Adrenal gland (tissue), 5 donors: ENCODE data around the gene ARHGAP44.

Experiments used
- POLR2A ChIP-seq, 2 donors: fragments of 450-650 bp; IDR thresholded peaks; one replicate each; pipeline ENCODE4 v1.6.1; 2017; ENCODE audit warnings: antibody characterized with exemption in 2 of 2, mild to moderate bottlenecking in 2 of 2, moderate library complexity in 1 of 2
- TF ChIP-seq, protein P1 (sequence below), 6 experiments: fragments of 450-650 bp in 4 of 6; fragments of 200-600 bp in 2 of 6; sonication (generic) in 1 of 6; IDR thresholded peaks; 1 replicate in 5 of 6; 2 replicates in 1 of 6; pipeline versions ENCODE4 v1.5.1 to v1.8.0; 2016 to 2021; ENCODE audit warnings: antibody characterized with exemption in 6 of 6, mild to moderate bottlenecking in 2 of 6, moderate library complexity in 1 of 6
- donor health status: DM: no; HTN: no; CAD: no.

- TF ChIP-seq, protein P1, sequence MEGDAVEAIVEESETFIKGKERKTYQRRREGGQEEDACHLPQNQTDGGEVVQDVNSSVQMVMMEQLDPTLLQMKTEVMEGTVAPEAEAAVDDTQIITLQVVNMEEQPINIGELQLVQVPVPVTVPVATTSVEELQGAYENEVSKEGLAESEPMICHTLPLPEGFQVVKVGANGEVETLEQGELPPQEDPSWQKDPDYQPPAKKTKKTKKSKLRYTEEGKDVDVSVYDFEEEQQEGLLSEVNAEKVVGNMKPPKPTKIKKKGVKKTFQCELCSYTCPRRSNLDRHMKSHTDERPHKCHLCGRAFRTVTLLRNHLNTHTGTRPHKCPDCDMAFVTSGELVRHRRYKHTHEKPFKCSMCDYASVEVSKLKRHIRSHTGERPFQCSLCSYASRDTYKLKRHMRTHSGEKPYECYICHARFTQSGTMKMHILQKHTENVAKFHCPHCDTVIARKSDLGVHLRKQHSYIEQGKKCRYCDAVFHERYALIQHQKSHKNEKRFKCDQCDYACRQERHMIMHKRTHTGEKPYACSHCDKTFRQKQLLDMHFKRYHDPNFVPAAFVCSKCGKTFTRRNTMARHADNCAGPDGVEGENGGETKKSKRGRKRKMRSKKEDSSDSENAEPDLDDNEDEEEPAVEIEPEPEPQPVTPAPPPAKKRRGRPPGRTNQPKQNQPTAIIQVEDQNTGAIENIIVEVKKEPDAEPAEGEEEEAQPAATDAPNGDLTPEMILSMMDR (IDR thresholded peaks at IDR 0.05), result no peak
- TF ChIP-seq POLR2A (IDR thresholded peaks at IDR 0.05), result no peak
These were observed 45.0 kb upstream of the ARHGAP44 start for GRCh38 chr17:12744298-12744697.
